ENCODE data around the gene NTNG1. TPM values are rescaled to one million over a fixed set of nuclear protein-coding genes. Genes with fewer than 3 reads are reported as not detected.

Gene NTNG1
- total and polyA plus RNA-seq, 2 of the 8 experiments (the other 6 are each of a cell fraction or from before 2014, with no cell fraction given), result 1.2 to 4.1 TPM

- no peak for TF ChIP-seq BACH1 (IDR thresholded peaks at IDR 0.05; ENCODE audit: low read length)
- TF ChIP-seq JUN (IDR thresholded peaks at IDR 0.05; ENCODE audit: low read depth, low read length), result no peak
- no peak for TF ChIP-seq SAP30 (IDR thresholded peaks at IDR 0.05; ENCODE audit: insufficient read depth, insufficient replicate concordance, low read length)
- TF ChIP-seq EP300 (IDR thresholded peaks at IDR 0.05; ENCODE audit: borderline replicate concordance in 1 of 2, low read depth in 2 of 2, low read length in 2 of 2), result no peak
- TF ChIP-seq SP4 (IDR thresholded peaks at IDR 0.05; ENCODE audit: low read length), result no peak
- no peak for TF ChIP-seq MAX (IDR thresholded peaks at IDR 0.05)
Measured at GRCh38 chr1:107175102-107175909, 34.5 kb downstream of the NTNG1 start (continued).
